CD4-positive, alpha-beta T cell treated with Interleukin-15 for 1 hour (primary cell): ENCODE results near the gene SYP.

ENCODE experiments used
- DNase-seq: peaks from one replicate; pipeline ENCODE4 v3.0.0-alpha.2; 2020

Gene SYP

GRCh38 chrX:49199906-49200771 is at the start of gene SYP:
SYP (minus strand) TSS chrX:49200193; CDS start chrX:49200186, 7 bp downstream.
- peak; percentile 90 for DNase-seq

GRCh38 chrX:49249616-49250015 is 49.6 kb upstream of the SYP start:
- no peak for DNase-seq

GRCh38 chrX:49249071-49249470 is 49.1 kb upstream of the SYP start:
- DNase-seq, result no peak

GRCh38 chrX:49247916-49248811 is 48.2 kb upstream of the SYP start:
- no peak for DNase-seq

GRCh38 chrX:49247346-49247745 is 47.4 kb upstream of the SYP start:
- no peak for DNase-seq

- DNase-seq, result no peak
Measured at GRCh38 chrX:49246541-49246940, 46.5 kb upstream of the SYP start.

GRCh38 chrX:49244207-49244606 is 44.2 kb upstream of the SYP start:
- no peak for DNase-seq

- DNase-seq, result no peak
Measured at GRCh38 chrX:49243166-49243565, 43.2 kb upstream of the SYP start.

- DNase-seq, result no peak
Measured at GRCh38 chrX:49242545-49243066, 42.6 kb upstream of the SYP start.

- DNase-seq, result no peak
Measured at GRCh38 chrX:49238735-49239134, 38.7 kb upstream of the SYP start.

- peak; percentile 30 for DNase-seq
Measured at GRCh38 chrX:49237060-49237459, 37.1 kb upstream of the SYP start.

GRCh38 chrX:49233887-49234555 is 34.0 kb upstream of the SYP start:
- DNase-seq, result no peak

- DNase-seq, result no peak
Measured at GRCh38 chrX:49233176-49233575, 33.2 kb upstream of the SYP start, which contains the start of gene CACNA1F. CACNA1F (minus strand) TSS chrX:49233340; CDS start chrX:49233309, 31 bp downstream.

GRCh38 chrX:49232525-49232924 is 32.5 kb upstream of the SYP start:
- DNase-seq, result no peak

GRCh38 chrX:49231333-49232000 is 31.5 kb upstream of the SYP start:
- DNase-seq, result no peak

- peak; percentile 67 for DNase-seq
Measured at GRCh38 chrX:49230500-49231232, 30.7 kb upstream of the SYP start.

- no peak for DNase-seq
Measured at GRCh38 chrX:49228185-49228584, 28.2 kb upstream of the SYP start.

- DNase-seq, result no peak
Measured at GRCh38 chrX:49227726-49228125, 27.7 kb upstream of the SYP start.

GRCh38 chrX:49226946-49227345 is 27.0 kb upstream of the SYP start:
- DNase-seq, result no peak

- DNase-seq, result no peak
Measured at GRCh38 chrX:49225858-49226257, 25.9 kb upstream of the SYP start.

GRCh38 chrX:49221868-49222267 is 21.9 kb upstream of the SYP start:
- no peak for DNase-seq

GRCh38 chrX:49220100-49220499 is 20.1 kb upstream of the SYP start:
- DNase-seq, result no peak
